Astrocyte (in vitro differentiated cells and primary cell): ENCODE data around the gene GRM4.

ENCODE experiments used
- CTCF ChIP-seq: IDR thresholded peaks from 2 replicates; pipeline ENCODE4 v1.5.1; 2011; ENCODE audit warnings: low read depth, mild to moderate bottlenecking, inconsistent platforms, low read length, moderate library complexity; ENCODE audit not compliant: insufficient read depth
- EZH2 ChIP-seq: IDR thresholded peaks from 2 replicates; pipeline ENCODE4 v1.6.1; 2012; ENCODE audit warnings: mild to moderate bottlenecking, low read length, inconsistent platforms; ENCODE audit not compliant: insufficient read depth

DNA sequence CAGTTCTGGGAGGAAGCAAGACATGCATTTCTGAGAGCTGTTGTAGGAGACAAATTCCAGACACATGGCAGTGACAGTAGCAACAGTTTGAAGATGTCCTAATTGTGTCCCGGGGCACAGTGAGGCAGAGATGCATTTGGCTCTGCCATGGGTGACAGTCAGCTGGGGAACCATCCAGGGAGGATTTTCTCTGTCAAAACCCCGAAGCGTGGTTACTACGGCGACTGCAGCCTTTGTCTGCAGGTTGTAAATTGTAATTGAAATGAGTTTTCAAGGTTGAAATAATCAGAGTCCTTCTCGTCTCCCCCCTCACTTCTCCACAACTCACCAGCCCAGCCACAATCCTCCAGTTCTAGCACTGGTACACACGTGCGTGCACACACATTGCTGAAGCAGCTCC lies 100.1 kb downstream of the GRM4 start:
- TF ChIP-seq EZH2 = no peak
- no peak for TF ChIP-seq CTCF
